AG09309 (cell line): ENCODE data around the gene ZIK1.

Experiments
- DNase-seq: peaks from one replicate; pipeline ENCODE4 v3.0.0-alpha.2; 2010; ENCODE audit warnings: low read depth
- H3K4me3 ChIP-seq: 2 replicates; pipeline ENCODE4 v1.5.1; 2011; ENCODE audit warnings: mild to moderate bottlenecking, low read depth, low read length, moderate library complexity; ENCODE audit not compliant: control insufficient read depth
- CTCF ChIP-seq: IDR thresholded peaks from 2 replicates; pipeline ENCODE4 v1.5.1; 2011; ENCODE audit warnings: mild to moderate bottlenecking, low read depth, low read length, inconsistent platforms; ENCODE audit not compliant: insufficient read depth, control insufficient read depth; ENCODE audit errors: missing control alignments

Gene ZIK1

GRCh38 chr19:57599761-57600383 lies 15.9 kb downstream of the ZIK1 start, which contains the start of gene ZNF530:
Gene ZNF530, plus strand, starts transcription at chr19:57599885. Its CDS starts 4,461 bp downstream, at chr19:57604346.
- TF ChIP-seq CTCF, result no peak
- peak within 1 kb of the TSS; percentile 80 for H3K4me3 ChIP-seq
- peak; percentile 55 for DNase-seq

GRCh38 chr19:57606931-57607330 lies 23.0 kb downstream of the ZIK1 start:
- no peak for DNase-seq
- TF ChIP-seq CTCF, result no peak
- H3K4me3 ChIP-seq, result no peak overlapping the region

DNA sequence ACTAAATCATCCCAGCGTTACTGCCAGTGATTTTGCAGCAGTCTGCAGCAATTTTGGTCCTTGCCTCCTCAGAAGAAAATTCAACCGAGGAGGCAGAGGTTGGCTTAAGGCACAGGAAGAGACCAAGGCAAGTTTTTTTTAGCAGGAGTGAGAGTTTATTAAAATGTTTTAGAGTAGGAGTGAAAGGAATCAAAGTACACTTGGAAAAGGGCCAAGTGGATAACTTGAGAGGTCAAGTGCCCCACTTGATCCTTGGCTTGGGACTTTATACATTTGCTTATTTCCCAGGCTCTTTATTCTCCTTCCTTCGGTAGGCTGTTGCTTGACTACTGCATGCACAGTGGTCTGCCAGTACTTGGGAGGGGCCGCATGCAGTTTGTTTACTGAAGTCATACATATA lies 27.2 kb downstream of the ZIK1 start:
- no peak for DNase-seq
- no peak for TF ChIP-seq CTCF
- no peak overlapping the region for H3K4me3 ChIP-seq

DNA sequence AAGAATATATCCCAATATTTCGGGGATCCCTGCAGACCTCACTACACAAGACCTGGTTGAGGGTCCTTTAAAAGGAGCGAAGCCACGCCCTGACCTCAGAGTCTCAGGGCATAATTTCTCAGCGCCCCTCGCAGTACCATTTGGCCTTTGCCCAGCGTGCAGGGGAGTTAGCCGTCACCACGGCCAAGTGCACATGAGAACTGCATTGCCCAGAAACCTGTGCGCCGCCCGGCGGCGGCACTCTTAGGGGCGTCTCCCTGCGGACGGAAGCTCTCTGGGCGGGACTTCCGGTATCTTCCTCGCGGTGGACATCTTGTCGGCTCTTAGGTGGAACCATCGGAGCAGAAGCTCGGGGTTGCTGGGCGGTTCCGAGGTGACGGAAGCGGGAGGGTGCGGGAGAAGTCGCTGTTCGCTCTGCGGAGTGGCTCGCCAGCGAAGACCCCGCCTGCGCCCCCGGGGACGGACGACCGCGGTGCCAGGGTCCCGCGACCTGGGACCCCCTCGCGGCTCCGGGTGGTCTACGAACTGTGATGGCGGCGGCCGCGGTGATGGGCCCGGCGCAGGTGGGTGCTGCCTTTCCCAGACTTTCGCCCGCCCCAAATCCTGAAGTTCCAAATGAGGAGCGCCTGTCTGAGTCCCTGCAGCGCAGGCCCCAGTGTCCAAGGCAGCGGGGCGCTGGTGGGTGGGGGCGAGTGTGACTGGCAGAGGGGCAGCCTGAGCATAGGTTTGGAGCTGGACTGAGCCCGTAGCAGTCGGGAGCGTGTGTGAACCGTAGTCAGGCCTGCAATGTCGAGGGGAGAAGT lies 30.2 kb downstream of the ZIK1 start, which contains the start of gene ZNF134:
ZNF134 (plus strand) TSS at position 302 of the 803 bp plus-strand sequence. CDS start 5,227 bp downstream, outside the sequence.
- peak; percentile 44 for DNase-seq
- TF ChIP-seq CTCF, result peak; percentile 35
- peak within 1 kb of the TSS; percentile 96 for H3K4me3 ChIP-seq

DNA sequence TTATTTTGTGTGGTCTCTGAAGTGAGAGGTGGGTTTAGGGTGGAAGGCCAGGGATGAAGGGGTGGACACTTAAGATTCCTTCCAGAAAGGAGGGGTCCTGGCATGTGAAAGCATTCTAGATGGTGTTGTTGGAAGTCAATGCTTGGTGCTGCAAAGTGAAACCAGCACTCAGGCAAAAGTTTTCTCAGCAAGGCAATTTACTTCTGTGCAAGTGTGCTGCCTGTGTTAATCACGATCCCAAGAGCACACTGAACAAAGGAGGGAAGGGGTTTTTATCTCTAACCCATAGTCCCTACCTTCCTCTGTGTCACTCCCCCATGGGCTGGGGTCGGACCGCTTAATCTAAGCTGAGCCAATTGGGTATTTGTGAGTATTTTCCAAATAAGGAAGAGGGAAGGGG lies 31.4 kb downstream of the ZIK1 start:
- no peak for TF ChIP-seq CTCF
- no peak for DNase-seq
- H3K4me3 ChIP-seq, result peak overlapping the region; percentile 96

GRCh38 chr19:57620673-57621348 lies 36.9 kb downstream of the ZIK1 start:
- H3K4me3 ChIP-seq, result no peak overlapping the region
- no peak for DNase-seq
- no peak for TF ChIP-seq CTCF
